ENCODE measurements around the gene RTTN. TPM values are rescaled to one million over a fixed set of nuclear protein-coding genes. Genes with fewer than 3 reads are reported as not detected.

RTTN gene
- total RNA-seq, 1 donor from 2014 or later: 31.3 TPM

DNA sequence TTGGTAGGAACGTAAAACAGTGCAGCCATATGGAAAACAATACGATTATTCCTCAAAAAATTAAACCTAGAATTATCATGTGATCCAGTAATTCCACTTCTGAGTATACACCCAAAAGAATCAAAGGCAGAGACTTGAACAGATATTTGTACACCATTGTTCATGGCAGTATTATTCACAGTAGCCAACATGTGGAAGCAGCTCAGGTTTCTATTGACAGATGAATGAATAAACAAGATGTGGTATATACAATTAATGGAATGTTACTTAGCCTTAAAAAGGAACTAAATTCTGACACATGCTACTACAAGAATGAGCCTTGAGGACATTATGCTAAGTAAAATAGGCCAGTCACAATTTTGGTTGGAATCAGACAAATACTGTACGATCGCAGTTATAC lies 14.2 kb upstream of the RTTN start:
- no peak overlapping the region for H3K4me3 ChIP-seq (ENCODE audit: low read depth, low read length)
- FAIRE-seq (no peak), DNase-seq (ENCODE audit: low read depth) (peak; percentile 80)
- H3K36me3 ChIP-seq (ENCODE audit: control insufficient read depth, insufficient read depth, low read length): no peaks in the 10 kb centered on the region
- peaks cover 3% of the 10 kb centered on the region for H3K27me3 ChIP-seq (ENCODE audit: control insufficient read depth, insufficient read depth, low read length)
- TF ChIP-seq, protein P1, sequence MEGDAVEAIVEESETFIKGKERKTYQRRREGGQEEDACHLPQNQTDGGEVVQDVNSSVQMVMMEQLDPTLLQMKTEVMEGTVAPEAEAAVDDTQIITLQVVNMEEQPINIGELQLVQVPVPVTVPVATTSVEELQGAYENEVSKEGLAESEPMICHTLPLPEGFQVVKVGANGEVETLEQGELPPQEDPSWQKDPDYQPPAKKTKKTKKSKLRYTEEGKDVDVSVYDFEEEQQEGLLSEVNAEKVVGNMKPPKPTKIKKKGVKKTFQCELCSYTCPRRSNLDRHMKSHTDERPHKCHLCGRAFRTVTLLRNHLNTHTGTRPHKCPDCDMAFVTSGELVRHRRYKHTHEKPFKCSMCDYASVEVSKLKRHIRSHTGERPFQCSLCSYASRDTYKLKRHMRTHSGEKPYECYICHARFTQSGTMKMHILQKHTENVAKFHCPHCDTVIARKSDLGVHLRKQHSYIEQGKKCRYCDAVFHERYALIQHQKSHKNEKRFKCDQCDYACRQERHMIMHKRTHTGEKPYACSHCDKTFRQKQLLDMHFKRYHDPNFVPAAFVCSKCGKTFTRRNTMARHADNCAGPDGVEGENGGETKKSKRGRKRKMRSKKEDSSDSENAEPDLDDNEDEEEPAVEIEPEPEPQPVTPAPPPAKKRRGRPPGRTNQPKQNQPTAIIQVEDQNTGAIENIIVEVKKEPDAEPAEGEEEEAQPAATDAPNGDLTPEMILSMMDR (IDR thresholded peaks at IDR 0.05; ENCODE audit: insufficient read depth, low read length, severe bottlenecking): no peak

DNA sequence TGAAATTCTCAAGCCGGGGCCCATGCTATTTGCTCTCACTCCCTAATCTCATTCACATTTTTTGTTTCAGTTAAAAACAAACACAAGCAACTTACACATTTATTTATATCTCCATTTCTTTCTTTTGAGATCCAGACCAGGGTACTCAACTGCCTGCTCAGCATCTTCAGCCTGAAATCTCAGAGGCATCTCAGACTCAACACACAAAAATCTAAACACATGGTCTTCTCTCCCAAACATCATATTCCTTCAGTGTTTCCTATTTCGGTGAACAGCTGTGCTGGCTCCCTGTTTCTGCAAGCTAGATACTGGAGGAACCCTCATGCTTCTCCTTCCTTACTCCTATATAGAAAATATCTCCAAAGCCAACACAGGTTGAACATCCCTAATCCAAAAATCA lies 11.3 kb upstream of the RTTN start:
- Histone ChIP-seq H3K4me3 (ENCODE audit: low read depth, low read length) (no peak overlapping the region), H3K36me3 (ENCODE audit: control insufficient read depth, insufficient read depth, low read length) (no peaks in the 10 kb centered on the region), H3K27me3 (ENCODE audit: control insufficient read depth, insufficient read depth, low read length) (peaks cover 3% of the 10 kb centered on the region)
- DNase-seq (ENCODE audit: low read depth): no peak
- no peak for FAIRE-seq
- TF ChIP-seq, protein P1 (IDR thresholded peaks at IDR 0.05; ENCODE audit: insufficient read depth, low read length, severe bottlenecking): no peak

DNA sequence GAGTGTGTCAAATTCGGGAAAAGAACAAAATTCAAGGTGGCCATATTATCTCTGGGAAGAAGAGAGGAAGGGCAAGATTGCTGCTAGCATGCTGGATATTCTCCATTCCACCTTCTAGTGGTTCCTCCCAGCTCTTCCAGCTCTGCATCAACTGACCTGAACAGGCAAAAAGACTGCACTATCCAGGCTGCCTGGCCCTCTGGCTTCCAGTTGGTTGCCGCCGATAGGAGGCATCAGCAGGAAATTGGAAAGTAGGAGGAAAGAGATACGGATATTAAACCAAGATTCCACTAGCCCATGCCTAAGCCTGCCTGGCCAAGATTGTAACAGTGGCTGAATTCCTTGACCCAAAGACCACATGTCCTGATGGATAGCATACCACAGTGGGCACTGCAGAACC lies 1.7 kb upstream of the RTTN start:
- FAIRE-seq (no peak), DNase-seq (ENCODE audit: low read depth) (no peak)
- Histone ChIP-seq H3K36me3 (ENCODE audit: control insufficient read depth, insufficient read depth, low read length) (no peaks in the 10 kb centered on the region), H3K27me3 (ENCODE audit: control insufficient read depth, insufficient read depth, low read length) (no peaks in the 10 kb centered on the region), H3K4me3 (ENCODE audit: low read depth, low read length) (no peak overlapping the region)
- TF ChIP-seq, protein P1 (IDR thresholded peaks at IDR 0.05; ENCODE audit: insufficient read depth, low read length, severe bottlenecking): no peak

DNA sequence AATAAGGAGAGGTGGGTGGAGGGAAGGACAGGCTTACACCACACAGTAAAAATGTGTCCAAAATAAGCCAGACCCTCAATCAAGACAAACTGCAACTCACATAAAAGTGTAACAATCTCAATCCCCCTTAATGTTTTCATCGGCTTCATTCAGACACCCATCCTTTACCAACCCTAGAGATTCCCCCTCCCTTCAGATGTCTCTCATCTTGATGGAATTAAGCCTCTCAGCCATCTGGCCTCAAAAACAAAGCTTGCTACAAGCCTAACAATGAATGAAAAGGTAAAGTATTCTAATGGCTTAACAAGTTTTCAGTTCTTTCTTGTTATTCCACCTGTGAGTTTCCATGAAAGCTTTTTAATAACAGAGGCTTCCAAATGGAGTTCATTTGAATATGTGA lies 5.2 kb downstream of the RTTN start:
- TF ChIP-seq, protein P1 (IDR thresholded peaks at IDR 0.05; ENCODE audit: insufficient read depth, low read length, severe bottlenecking): no peak
- FAIRE-seq (no peak), DNase-seq (ENCODE audit: low read depth) (no peak)
- H3K27me3 ChIP-seq (ENCODE audit: control insufficient read depth, insufficient read depth, low read length): no peaks in the 10 kb centered on the region
- H3K36me3 ChIP-seq (ENCODE audit: control insufficient read depth, insufficient read depth, low read length): no peaks in the 10 kb centered on the region
- H3K4me3 ChIP-seq (ENCODE audit: low read depth, low read length): no peak overlapping the region

DNA sequence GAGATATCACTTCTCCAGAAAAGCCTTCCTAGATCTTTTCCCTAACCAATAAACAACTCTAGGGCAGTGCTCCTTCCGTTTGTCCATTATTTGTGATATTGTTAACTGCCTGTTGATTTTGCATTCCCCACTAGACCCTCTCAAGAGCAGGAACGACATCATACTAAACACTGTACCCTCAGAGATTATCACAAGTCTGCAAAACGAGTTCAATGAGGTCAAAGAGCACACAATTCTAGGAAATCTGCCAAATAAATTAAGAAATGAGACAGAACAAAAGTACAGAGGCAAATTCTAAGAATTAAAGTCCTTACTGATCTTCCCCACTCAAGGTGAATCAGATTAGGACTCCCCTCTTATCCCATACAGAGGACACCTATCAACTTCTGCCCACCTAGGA lies 7.6 kb downstream of the RTTN start:
- TF ChIP-seq, protein P1 (IDR thresholded peaks at IDR 0.05; ENCODE audit: insufficient read depth, low read length, severe bottlenecking): no peak
- FAIRE-seq (no peak), DNase-seq (ENCODE audit: low read depth) (no peak)
- Histone ChIP-seq H3K4me3 (ENCODE audit: low read depth, low read length) (no peak overlapping the region), H3K36me3 (ENCODE audit: control insufficient read depth, insufficient read depth, low read length) (peaks cover 1% of the 10 kb centered on the region), H3K27me3 (ENCODE audit: control insufficient read depth, insufficient read depth, low read length) (no peaks in the 10 kb centered on the region)

DNA sequence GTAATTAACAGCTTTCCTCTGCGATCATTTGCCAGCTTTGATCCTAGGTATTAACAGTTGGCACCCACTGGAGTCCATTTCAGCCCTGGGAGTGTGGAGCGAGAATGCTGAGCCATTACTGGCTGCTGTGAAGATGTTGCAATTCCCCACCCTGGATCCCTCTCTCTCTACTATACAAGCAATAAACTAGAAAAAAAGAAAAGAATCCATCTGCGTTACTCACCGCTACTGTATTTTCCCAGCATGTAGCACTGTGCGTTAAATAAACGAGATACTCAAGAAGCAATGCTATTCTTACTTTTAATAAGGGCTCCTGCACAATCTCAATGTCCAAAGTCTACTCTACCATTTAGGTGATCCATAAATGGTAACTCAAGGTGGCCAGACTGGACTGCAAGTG lies 8.5 kb downstream of the RTTN start:
- Histone ChIP-seq H3K4me3 (ENCODE audit: low read depth, low read length) (no peak overlapping the region), H3K27me3 (ENCODE audit: control insufficient read depth, insufficient read depth, low read length) (no peaks in the 10 kb centered on the region), H3K36me3 (ENCODE audit: control insufficient read depth, insufficient read depth, low read length) (peaks cover 1% of the 10 kb centered on the region)
- DNase-seq (ENCODE audit: low read depth): no peak
- TF ChIP-seq, protein P1 (IDR thresholded peaks at IDR 0.05; ENCODE audit: insufficient read depth, low read length, severe bottlenecking): no peak
- no peak for FAIRE-seq

Data from bronchial epithelial cell (primary cell).